Astrocyte (in vitro differentiated cells and primary cell): ENCODE data around the gene PTPRN2.

Source experiments
- CTCF ChIP-seq: IDR thresholded peaks from 2 replicates; pipeline ENCODE4 v1.5.1; 2011; ENCODE audit warnings: low read depth, mild to moderate bottlenecking, inconsistent platforms, low read length, moderate library complexity; ENCODE audit not compliant: insufficient read depth
- EZH2 ChIP-seq: IDR thresholded peaks from 2 replicates; pipeline ENCODE4 v1.6.1; 2012; ENCODE audit warnings: mild to moderate bottlenecking, low read length, inconsistent platforms; ENCODE audit not compliant: insufficient read depth

GRCh38 chr7:158403013-158403821, 184.4 kb downstream of the PTPRN2 start:
- TF ChIP-seq CTCF: no peak
- TF ChIP-seq EZH2: no peak
